ENCODE results near the gene PTGIR.

PTGIR gene
- 0 to 1.4 (median 0.61) reads per million in 4 donors for total RNA-seq

DNA sequence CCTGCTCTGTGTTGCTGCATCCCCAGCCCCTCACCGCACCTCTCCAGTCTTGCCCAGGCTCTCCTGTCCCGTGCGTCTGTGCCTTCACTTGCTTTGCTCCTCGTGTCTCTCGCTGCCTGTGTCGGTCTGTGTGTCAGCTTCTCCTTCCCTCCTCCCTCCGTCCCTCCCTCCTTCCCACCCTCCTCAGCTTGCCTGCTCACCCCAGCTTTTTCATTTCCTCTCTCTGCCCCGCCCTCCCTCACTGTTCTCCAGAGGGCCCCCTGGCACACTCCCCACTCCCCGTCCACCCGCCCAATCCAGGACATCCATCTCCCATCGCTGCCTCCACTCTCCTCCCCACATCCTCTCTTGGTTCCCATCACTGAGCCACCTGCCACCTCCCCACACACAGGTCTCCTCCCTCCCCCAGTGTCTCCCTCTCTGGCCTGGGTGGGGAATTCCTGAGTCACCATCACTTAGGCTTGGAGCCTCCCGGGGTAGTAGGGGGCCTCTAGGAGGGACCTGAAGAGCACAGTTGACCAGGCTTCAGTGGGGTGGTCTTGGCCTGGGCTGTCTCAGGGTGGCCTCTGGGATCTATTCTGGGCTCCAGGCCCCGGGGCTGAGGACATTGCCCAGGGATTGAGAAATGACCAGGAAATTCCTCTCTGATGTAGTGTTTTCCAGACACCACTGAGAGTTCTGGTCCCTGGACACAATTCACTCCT, at the start of gene PTGIR:
Gene PTGIR (minus strand): TSS at position 132 of the 704 bp plus-strand sequence. CDS start 864 bp downstream, outside the sequence.
- peak in 1 of 5 donors; percentile 29 for DNase-seq

GRCh38 chr19:46670813-46671212, 45.9 kb upstream of the PTGIR start:
- DNase-seq = no peak

GRCh38 chr19:46668662-46669061, 43.8 kb upstream of the PTGIR start:
- DNase-seq = no peak

DNA sequence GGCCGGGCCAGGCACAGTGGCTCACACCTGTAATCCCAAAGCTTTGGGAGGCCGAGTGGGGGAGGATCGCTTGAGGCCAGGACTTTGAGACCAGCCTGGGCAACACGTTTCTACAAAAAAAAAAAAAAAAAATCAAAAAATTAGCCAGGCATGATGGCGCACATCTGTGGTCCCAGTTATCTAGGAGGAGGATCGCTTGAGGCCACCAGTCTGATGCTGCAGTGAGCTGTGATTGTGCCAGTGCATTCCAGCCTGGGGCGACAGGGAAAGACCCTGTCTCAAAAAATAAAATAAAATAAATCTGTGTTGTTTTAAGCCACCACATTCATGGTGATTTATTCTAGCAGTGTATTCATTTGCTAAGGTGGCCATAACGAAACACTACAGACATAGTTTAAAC, 40.2 kb upstream of the PTGIR start:
- DNase-seq = no peak

- peak; percentile 46 to 80 (median 67) for DNase-seq
Observed at GRCh38 chr19:46661735-46662592, 37.1 kb upstream of the PTGIR start.

- peak; percentile 100 for DNase-seq
Observed at GRCh38 chr19:46661020-46661731, 36.3 kb upstream of the PTGIR start, which contains the start of gene DACT3. DACT3 (minus strand) TSS chr19:46661182; CDS start chr19:46661064, 118 bp downstream.

DNA sequence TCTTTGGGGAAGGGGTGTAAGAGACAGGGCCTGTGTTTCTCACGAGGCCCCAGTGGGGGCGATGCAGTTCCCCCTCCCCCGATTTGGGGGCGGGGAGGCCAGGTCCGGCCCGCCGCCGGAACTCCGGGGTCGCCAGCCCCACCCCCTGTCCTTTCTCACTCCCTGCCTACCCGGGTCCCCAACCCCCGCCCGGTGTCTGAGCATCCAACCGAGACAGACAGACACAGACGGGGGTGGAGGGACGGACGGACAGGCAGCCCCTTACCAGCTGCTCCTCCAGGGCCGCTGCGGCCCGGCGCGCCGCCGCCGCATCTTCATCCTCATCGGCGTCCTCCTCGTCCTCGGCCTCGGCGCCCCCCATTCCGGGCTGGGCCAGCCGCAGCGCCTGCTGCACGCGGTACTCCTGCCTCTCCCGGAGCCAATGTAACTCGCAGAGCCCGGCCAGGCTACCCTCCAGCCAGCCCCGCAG, 35.7 kb upstream of the PTGIR start:
- DNase-seq = no peak

DNA sequence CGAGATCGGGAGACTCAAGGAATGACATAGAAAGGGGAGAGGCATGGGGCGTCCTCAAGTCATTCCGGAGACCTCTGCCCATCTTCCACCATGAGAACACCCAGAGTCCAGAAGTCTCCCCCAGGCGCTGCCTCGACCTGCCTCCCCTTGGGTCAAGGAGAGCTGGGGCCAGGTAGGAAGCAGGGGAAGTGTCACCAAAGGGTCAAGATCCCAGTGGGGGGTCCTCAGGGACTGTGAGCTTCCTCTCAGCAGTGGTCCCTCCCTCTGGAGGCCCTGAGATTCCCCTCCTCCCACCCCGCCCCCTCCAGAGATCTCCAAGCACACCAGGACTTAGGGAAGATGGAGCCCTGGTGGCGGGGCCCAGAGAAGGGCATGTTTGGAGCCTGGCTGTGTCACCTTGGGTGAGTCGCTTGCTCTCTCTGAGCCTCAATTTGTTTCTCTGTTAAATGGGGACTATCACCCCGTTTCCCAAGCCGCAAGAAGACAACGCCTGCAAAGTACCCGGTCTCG, 35.2 kb upstream of the PTGIR start:
- no peak for DNase-seq

GRCh38 chr19:46659151-46660007, 34.5 kb upstream of the PTGIR start:
- no peak for DNase-seq

DNA sequence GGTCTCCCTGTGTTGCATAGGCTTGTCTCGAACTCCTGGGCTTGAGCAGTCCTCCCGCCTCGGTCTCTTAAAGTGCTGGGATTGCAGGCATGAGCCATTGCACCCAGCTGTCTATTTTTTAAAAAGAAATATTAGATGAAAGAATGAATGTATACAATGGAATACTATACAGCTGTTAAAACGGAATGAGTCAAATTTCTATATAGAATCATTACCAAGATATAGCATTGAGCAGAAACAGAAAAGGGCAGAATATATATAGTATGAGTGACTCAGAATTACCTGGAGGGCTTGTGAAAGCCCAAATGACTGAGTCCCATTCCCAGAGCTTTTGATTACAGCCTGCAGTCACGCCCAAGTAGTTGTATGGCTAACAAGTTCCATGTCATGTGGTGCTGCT, 31.7 kb upstream of the PTGIR start:
- DNase-seq = no peak

- DNase-seq = no peak
Observed at GRCh38 chr19:46654621-46655152, 29.8 kb upstream of the PTGIR start.

GRCh38 chr19:46650445-46650844, 25.6 kb upstream of the PTGIR start:
- no peak for DNase-seq

GRCh38 chr19:46648961-46649960, 24.4 kb upstream of the PTGIR start:
- DNase-seq = no peak

GRCh38 chr19:46648060-46648960, 23.4 kb upstream of the PTGIR start:
- no peak for DNase-seq

DNA sequence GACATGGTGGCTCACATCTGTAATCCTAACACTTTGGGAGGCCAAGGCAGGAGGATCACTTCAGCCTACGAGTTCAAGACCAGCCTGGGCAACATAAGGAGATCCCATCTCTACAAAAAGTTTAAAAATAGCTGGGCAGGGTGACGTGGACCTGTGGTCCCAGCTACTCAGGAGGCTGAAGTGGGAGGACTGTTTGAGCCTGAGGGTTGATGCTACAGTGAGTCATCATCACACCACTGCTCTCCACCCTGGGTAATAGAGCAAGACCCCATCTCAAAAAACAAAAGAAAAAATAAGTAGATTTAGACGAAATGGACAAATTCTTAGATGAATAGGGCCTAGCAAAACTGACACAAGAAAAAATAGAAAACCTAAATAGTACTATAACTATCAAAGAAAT, 21.5 kb upstream of the PTGIR start:
- DNase-seq = no peak

DNA sequence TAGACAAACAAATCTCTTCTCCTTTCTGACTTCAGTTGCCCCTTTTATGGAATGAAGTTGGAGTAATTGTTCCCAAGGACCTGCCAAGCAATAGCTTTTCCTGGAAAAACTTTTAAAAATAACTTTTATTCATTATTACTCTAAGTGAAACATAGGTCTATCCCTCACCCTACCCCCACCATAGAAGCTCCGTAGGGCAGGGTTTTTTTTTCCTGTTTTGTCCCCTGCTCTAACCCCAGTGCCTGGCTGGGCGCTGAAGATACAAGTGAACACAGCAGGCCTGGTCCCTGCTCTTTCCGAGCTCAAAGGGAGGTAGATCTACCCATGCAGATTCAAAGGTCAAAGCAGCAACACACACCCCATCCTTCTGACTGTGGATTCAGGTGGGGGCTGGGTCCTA, 19.8 kb upstream of the PTGIR start:
- no peak for DNase-seq

GRCh38 chr19:46640656-46641055, 15.8 kb upstream of the PTGIR start:
- no peak for DNase-seq

DNA sequence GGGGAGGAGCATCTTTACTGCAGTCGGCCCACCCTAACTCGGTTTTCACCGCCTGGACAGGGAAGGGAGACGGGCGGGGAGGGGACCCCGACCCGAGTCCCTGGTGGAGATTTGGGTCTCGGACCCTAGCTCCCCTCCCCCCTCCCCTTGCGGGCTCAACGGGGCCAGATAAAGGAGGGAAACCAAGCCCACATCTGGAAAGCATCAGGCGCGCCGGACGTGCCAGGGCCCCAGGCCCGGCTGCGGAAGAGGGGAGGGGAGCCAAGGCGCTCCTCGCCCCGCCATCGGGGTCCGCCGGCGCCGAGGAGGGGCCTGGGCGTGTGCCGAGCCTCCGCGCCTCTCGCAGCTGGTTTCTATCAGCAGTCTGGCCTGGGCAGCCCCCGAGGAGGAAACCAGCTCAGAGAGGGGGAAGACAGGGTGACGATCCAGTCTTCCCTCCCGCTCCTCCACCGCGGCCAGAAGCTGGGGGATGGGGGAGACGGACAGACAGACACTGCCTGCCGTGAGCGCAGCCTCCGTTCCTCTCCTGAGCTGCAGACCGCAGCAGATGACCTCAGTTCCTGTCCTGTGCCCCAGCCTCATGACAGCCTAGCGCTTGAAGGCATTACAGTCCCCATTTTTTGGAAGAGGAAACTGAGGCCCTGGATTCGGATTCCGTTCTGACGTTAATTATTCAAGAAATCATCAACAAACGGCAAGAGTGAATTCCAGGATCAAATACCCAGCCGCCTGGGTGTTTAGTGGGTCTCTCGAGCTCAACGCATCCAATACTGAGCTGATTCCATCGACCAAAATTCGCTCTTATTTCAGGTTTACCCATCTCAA, 14.7 kb upstream of the PTGIR start:
- DNase-seq = peak in 1 of 5 donors; percentile 43
